ENCODE data around the gene HYI.

HYI gene

GRCh38 chr1:43440358-43440757, 13.4 kb downstream of the HYI start:
- H3K36me3 ChIP-seq (ENCODE audit: control insufficient read depth, insufficient read depth, low read length): peaks cover 19% of the 10 kb centered on the region
- H3K9ac ChIP-seq (ENCODE audit: low read length): no peak overlapping the region
- no peaks in the 10 kb centered on the region for H3K9me3 ChIP-seq (ENCODE audit: control insufficient read depth, low read length)

GRCh38 chr1:43439781-43440180, 13.9 kb downstream of the HYI start:
- H3K9me3 ChIP-seq (ENCODE audit: control insufficient read depth, low read length): no peaks in the 10 kb centered on the region
- no peak overlapping the region for H3K4me3 ChIP-seq (ENCODE audit: low read length)
- no peaks in the 10 kb centered on the region for H3K27me3 ChIP-seq (ENCODE audit: control insufficient read depth, insufficient read depth, low read length)
- no peak overlapping the region for H3K9ac ChIP-seq (ENCODE audit: low read length)
- peaks cover 19% of the 10 kb centered on the region for H3K36me3 ChIP-seq (ENCODE audit: control insufficient read depth, insufficient read depth, low read length)
- no peaks in the 10 kb centered on the region for H3K4me1 ChIP-seq (ENCODE audit: control insufficient read depth, insufficient read depth, low read length)

More at GRCh38 chr1:43440358-43440757, 13.4 kb downstream of the HYI start:
- H3K4me1 ChIP-seq (ENCODE audit: control insufficient read depth, insufficient read depth, low read length): no peaks in the 10 kb centered on the region
- no peaks in the 10 kb centered on the region for H3K27me3 ChIP-seq (ENCODE audit: control insufficient read depth, insufficient read depth, low read length)
- no peak overlapping the region for H3K4me3 ChIP-seq (ENCODE audit: low read length)

GRCh38 chr1:43438953-43439581, 14.7 kb downstream of the HYI start:
- Histone ChIP-seq H3K4me1 (ENCODE audit: control insufficient read depth, insufficient read depth, low read length) (no peaks in the 10 kb centered on the region), H3K36me3 (ENCODE audit: control insufficient read depth, insufficient read depth, low read length) (peaks cover 21% of the 10 kb centered on the region), H3K9me3 (ENCODE audit: control insufficient read depth, low read length) (no peaks in the 10 kb centered on the region), H3K4me3 (ENCODE audit: low read length) (no peak overlapping the region), H3K27me3 (ENCODE audit: control insufficient read depth, insufficient read depth, low read length) (no peaks in the 10 kb centered on the region), H3K9ac (ENCODE audit: low read length) (no peak overlapping the region)

GRCh38 chr1:43438576-43438952, 15.2 kb downstream of the HYI start:
- Histone ChIP-seq H3K9ac (ENCODE audit: low read length) (no peak overlapping the region), H3K4me1 (ENCODE audit: control insufficient read depth, insufficient read depth, low read length) (no peaks in the 10 kb centered on the region), H3K4me3 (ENCODE audit: low read length) (no peak overlapping the region), H3K9me3 (ENCODE audit: control insufficient read depth, low read length) (no peaks in the 10 kb centered on the region), H3K27me3 (ENCODE audit: control insufficient read depth, insufficient read depth, low read length) (no peaks in the 10 kb centered on the region), H3K36me3 (ENCODE audit: control insufficient read depth, insufficient read depth, low read length) (peaks cover 25% of the 10 kb centered on the region)

GRCh38 chr1:43438006-43438405, 15.7 kb downstream of the HYI start:
- no peaks in the 10 kb centered on the region for H3K4me1 ChIP-seq (ENCODE audit: control insufficient read depth, insufficient read depth, low read length)
- peaks cover 27% of the 10 kb centered on the region for H3K36me3 ChIP-seq (ENCODE audit: control insufficient read depth, insufficient read depth, low read length)
- H3K9ac ChIP-seq (ENCODE audit: low read length): no peak overlapping the region
- no peaks in the 10 kb centered on the region for H3K27me3 ChIP-seq (ENCODE audit: control insufficient read depth, insufficient read depth, low read length)
- H3K4me3 ChIP-seq (ENCODE audit: low read length): no peak overlapping the region
- H3K9me3 ChIP-seq (ENCODE audit: control insufficient read depth, low read length): no peaks in the 10 kb centered on the region

GRCh38 chr1:43437031-43437973, 16.4 kb downstream of the HYI start:
- Histone ChIP-seq H3K36me3 (ENCODE audit: control insufficient read depth, insufficient read depth, low read length) (peaks cover 29% of the 10 kb centered on the region), H3K9me3 (ENCODE audit: control insufficient read depth, low read length) (no peaks in the 10 kb centered on the region), H3K4me3 (ENCODE audit: low read length) (no peak overlapping the region), H3K4me1 (ENCODE audit: control insufficient read depth, insufficient read depth, low read length) (no peaks in the 10 kb centered on the region), H3K9ac (ENCODE audit: low read length) (no peak overlapping the region), H3K27me3 (ENCODE audit: control insufficient read depth, insufficient read depth, low read length) (no peaks in the 10 kb centered on the region)

- Histone ChIP-seq H3K4me1 (ENCODE audit: control insufficient read depth, insufficient read depth, low read length) (no peaks in the 10 kb centered on the region), H3K36me3 (ENCODE audit: control insufficient read depth, insufficient read depth, low read length) (peaks cover 29% of the 10 kb centered on the region), H3K9me3 (ENCODE audit: control insufficient read depth, low read length) (no peaks in the 10 kb centered on the region), H3K9ac (ENCODE audit: low read length) (no peak overlapping the region), H3K27me3 (ENCODE audit: control insufficient read depth, insufficient read depth, low read length) (no peaks in the 10 kb centered on the region), H3K4me3 (ENCODE audit: low read length) (no peak overlapping the region)
Measured at GRCh38 chr1:43436371-43436770, 17.4 kb downstream of the HYI start.

GRCh38 chr1:43435146-43436145, 18.3 kb downstream of the HYI start:
- no peak overlapping the region for H3K9ac ChIP-seq (ENCODE audit: low read length)

GRCh38 chr1:43434256-43434655, 19.5 kb downstream of the HYI start:
- Histone ChIP-seq H3K27me3 (ENCODE audit: control insufficient read depth, insufficient read depth, low read length) (no peaks in the 10 kb centered on the region), H3K9ac (ENCODE audit: low read length) (no peak overlapping the region), H3K4me3 (ENCODE audit: low read length) (no peak overlapping the region), H3K4me1 (ENCODE audit: control insufficient read depth, insufficient read depth, low read length) (no peaks in the 10 kb centered on the region), H3K36me3 (ENCODE audit: control insufficient read depth, insufficient read depth, low read length) (peaks cover 42% of the 10 kb centered on the region), H3K9me3 (ENCODE audit: control insufficient read depth, low read length) (no peaks in the 10 kb centered on the region)

More at GRCh38 chr1:43435146-43436145, 18.3 kb downstream of the HYI start:
- no peak overlapping the region for H3K4me3 ChIP-seq (ENCODE audit: low read length)
- H3K9me3 ChIP-seq (ENCODE audit: control insufficient read depth, low read length): no peaks in the 10 kb centered on the region
- H3K4me1 ChIP-seq (ENCODE audit: control insufficient read depth, insufficient read depth, low read length): no peaks in the 10 kb centered on the region
- H3K36me3 ChIP-seq (ENCODE audit: control insufficient read depth, insufficient read depth, low read length): peaks cover 33% of the 10 kb centered on the region
- no peaks in the 10 kb centered on the region for H3K27me3 ChIP-seq (ENCODE audit: control insufficient read depth, insufficient read depth, low read length)

GRCh38 chr1:43432907-43433306, 20.8 kb downstream of the HYI start:
- Histone ChIP-seq H3K4me3 (ENCODE audit: low read length) (no peak overlapping the region), H3K9ac (ENCODE audit: low read length) (no peak overlapping the region), H3K27me3 (ENCODE audit: control insufficient read depth, insufficient read depth, low read length) (no peaks in the 10 kb centered on the region), H3K36me3 (ENCODE audit: control insufficient read depth, insufficient read depth, low read length) (peaks cover 36% of the 10 kb centered on the region), H3K9me3 (ENCODE audit: control insufficient read depth, low read length) (no peaks in the 10 kb centered on the region), H3K4me1 (ENCODE audit: control insufficient read depth, insufficient read depth, low read length) (peaks cover 5% of the 10 kb centered on the region)

GRCh38 chr1:43432171-43432860, 21.4 kb downstream of the HYI start:
- Histone ChIP-seq H3K4me3 (ENCODE audit: low read length) (no peak overlapping the region), H3K4me1 (ENCODE audit: control insufficient read depth, insufficient read depth, low read length) (peaks cover 11% of the 10 kb centered on the region), H3K9me3 (ENCODE audit: control insufficient read depth, low read length) (no peaks in the 10 kb centered on the region), H3K36me3 (ENCODE audit: control insufficient read depth, insufficient read depth, low read length) (peaks cover 36% of the 10 kb centered on the region), H3K27me3 (ENCODE audit: control insufficient read depth, insufficient read depth, low read length) (no peaks in the 10 kb centered on the region), H3K9ac (ENCODE audit: low read length) (no peak overlapping the region)

Measured in mucosa of stomach (tissue), 1 donor.